Right lobe of liver (tissue), 4 donors: ENCODE measurements around the gene CACNB2.

ENCODE experiments used
- POLR2A ChIP-seq: fragments of 450-650 bp; IDR thresholded peaks from one replicate; pipeline ENCODE4 v1.6.1; 2017; ENCODE audit warnings: antibody characterized with exemption, mild to moderate bottlenecking
- TF ChIP-seq, protein P1 (sequence below), 4 donors: fragments of 200-600 bp in 3 of 4; fragments of 450-650 bp in 1 of 4; IDR thresholded peaks; one replicate each; pipeline versions ENCODE4 v1.5.1 to v1.8.0; 2016 to 2022; ENCODE audit warnings: antibody characterized with exemption in 4 of 4, mild to moderate bottlenecking in 2 of 4
- donor health status: DM: no; HTN: no; CAD: no.
- donor health status: DM: no; HTN: no; CAD: no.
- donor health status: DM: no; HTN: yes; CAD: no.

DNA sequence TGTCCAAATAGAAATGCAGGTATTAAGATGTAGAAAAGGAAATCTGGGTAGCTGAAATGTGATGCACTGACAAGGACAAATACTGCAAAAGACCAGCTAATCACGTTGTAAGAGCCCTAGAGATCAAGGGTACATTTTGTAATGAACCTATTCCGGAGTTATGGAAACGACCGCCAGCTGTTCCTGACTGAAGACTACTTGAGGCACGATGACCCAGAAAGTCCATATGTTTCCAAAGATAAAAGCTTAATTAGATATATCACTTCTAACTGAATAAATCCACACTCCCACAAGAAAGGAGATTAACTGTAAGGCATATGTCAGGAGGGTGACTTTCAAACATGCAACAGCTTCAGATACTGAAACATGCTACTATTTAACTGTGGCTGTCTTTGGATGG, 257.7 kb downstream of the CACNB2 start:
- TF ChIP-seq, protein P1, sequence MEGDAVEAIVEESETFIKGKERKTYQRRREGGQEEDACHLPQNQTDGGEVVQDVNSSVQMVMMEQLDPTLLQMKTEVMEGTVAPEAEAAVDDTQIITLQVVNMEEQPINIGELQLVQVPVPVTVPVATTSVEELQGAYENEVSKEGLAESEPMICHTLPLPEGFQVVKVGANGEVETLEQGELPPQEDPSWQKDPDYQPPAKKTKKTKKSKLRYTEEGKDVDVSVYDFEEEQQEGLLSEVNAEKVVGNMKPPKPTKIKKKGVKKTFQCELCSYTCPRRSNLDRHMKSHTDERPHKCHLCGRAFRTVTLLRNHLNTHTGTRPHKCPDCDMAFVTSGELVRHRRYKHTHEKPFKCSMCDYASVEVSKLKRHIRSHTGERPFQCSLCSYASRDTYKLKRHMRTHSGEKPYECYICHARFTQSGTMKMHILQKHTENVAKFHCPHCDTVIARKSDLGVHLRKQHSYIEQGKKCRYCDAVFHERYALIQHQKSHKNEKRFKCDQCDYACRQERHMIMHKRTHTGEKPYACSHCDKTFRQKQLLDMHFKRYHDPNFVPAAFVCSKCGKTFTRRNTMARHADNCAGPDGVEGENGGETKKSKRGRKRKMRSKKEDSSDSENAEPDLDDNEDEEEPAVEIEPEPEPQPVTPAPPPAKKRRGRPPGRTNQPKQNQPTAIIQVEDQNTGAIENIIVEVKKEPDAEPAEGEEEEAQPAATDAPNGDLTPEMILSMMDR (IDR thresholded peaks at IDR 0.05) = no peak
- no peak for TF ChIP-seq POLR2A
